Transverse colon (tissue), 4 donors: ENCODE data around the gene GABRB3.

Experiments used
- CTCF ChIP-seq, 5 experiments: fragments of 200-600 bp in 3 of 5; fragments of 450-650 bp in 2 of 5; sonication (generic) in 3 of 5; IDR thresholded peaks; 1 replicate in 2 of 5; 2 replicates in 3 of 5; pipeline ENCODE4 v1.5.1; 2016 to 2017; ENCODE audit warnings: antibody characterized with exemption in 5 of 5, inconsistent platforms in 3 of 5, mild to moderate bottlenecking in 2 of 5, moderate library complexity in 1 of 5
- EP300 ChIP-seq: sonication (generic); formaldehyde crosslinking; IDR thresholded peaks from one replicate; pipeline ENCODE4 v1.6.1; 2017; ENCODE audit warnings: antibody characterized with exemption, low read depth
- POLR2A ChIP-seq: fragments of 450-650 bp; IDR thresholded peaks from one replicate; pipeline ENCODE4 v1.6.1; 2016; ENCODE audit warnings: antibody characterized with exemption, mild to moderate bottlenecking, moderate library complexity
- POLR2AphosphoS5 ChIP-seq, 3 donors: sonication (generic); formaldehyde crosslinking; IDR thresholded peaks; one replicate each; pipeline ENCODE4 v1.6.1; 2016; ENCODE audit warnings: antibody characterized with exemption in 3 of 3

DNA sequence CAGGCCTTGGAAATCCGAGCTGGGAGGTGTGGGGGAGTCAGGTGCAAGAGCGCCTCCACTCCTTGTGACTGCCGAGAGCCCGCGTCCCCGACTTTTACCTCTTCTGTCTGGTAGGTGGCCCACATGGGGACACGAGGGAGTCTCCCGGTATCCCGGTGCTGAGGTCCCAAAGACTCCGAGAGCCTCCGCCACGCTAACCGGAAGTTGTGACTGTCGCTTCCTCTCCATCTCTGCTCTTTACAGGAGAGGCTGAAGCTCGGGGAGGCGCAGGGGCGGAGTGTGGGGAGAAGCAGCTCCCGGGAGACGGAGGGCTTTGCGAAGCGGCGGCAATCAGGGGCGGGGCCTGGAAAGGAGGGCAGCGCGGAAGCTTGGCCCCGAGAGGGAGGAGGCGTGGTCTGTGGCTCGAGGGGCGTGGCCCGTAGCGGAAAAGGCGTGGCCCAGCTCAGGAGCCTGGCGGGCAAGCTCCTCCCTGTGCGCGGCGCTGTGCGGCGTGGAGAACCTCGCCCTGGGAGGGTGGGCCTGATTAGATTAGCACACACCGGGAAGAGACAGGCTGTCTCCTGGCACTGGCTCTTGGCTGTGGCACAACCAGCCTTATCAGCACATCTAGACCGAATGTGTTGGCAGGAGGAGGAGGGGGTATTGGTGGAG lies 143.9 kb downstream of the GABRB3 start:
- TF ChIP-seq CTCF (IDR thresholded peaks at IDR 0.05), result no peak
- TF ChIP-seq EP300, result no peak
- TF ChIP-seq POLR2A, result peak; percentile 33
- no peak for TF ChIP-seq POLR2AphosphoS5 (IDR thresholded peaks at IDR 0.05)
